Panc1 (cell line): ENCODE data around the gene GUCY1A2.

Source experiments
- CTCF ChIP-seq: fragments of 450-650 bp; IDR thresholded peaks from 2 replicates; pipeline ENCODE4 v1.5.1; 2017; ENCODE audit warnings: mild to moderate bottlenecking
- POLR2AphosphoS5 ChIP-seq: IDR thresholded peaks from 2 replicates; pipeline ENCODE4 v1.6.1; 2012; ENCODE audit warnings: mild to moderate bottlenecking, low read depth, low read length, moderate library complexity
- SIN3A ChIP-seq: IDR thresholded peaks from 2 replicates; pipeline ENCODE4 v1.6.1; 2012; ENCODE audit warnings: low read depth, mild to moderate bottlenecking, low read length, moderate library complexity, borderline replicate concordance; ENCODE audit not compliant: insufficient read depth
- TCF7L2 ChIP-seq: IDR thresholded peaks from 2 replicates; pipeline ENCODE4 v1.6.1; 2011; ENCODE audit warnings: mild to moderate bottlenecking, low read depth, low read length, inconsistent platforms

DNA sequence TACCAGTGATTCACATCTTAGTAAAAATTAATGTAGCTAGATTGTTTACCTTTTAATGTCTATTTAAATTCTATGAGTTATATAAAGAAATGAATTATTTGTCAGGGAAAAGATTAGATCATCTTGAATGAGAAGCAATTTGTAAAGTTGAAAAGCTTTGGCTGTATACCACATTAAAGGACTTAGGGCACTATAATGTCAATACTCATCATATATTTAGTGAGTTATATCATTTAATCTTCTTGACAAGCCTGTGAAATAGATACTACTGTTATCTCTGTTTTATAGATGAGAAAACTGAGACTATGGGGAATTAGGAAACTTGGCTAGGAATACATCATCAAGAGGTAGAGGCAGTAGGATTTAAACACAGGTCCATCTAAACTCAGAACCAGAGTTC is 160.1 kb downstream of the GUCY1A2 start:
- TF ChIP-seq SIN3A (no peak), CTCF (no peak), TCF7L2 (no peak), POLR2AphosphoS5 (no peak)
